Hepatocyte (in vitro differentiated cells): ENCODE results near the gene DZIP1.

ENCODE experiments used
- EZH2 ChIP-seq: fragments of 200-600 bp; sonication (generic); IDR thresholded peaks from 2 replicates; pipeline ENCODE4 v1.6.1; 2016; ENCODE audit warnings: antibody characterized with exemption, mild to moderate bottlenecking, borderline replicate concordance
- EZH2phosphoT487 ChIP-seq: fragments of 200-600 bp; sonication (generic); IDR thresholded peaks from one replicate; pipeline ENCODE4 v1.6.1; 2018; ENCODE audit warnings: antibody characterized with exemption, mild to moderate bottlenecking, low read depth, moderate library complexity; ENCODE audit not compliant: unreplicated experiment, severe bottlenecking
- TF ChIP-seq, protein P1 (sequence below): fragments of 200-600 bp; sonication (generic); IDR thresholded peaks from 2 replicates; pipeline ENCODE4 v1.5.1; 2016; ENCODE audit warnings: antibody characterized with exemption, mild to moderate bottlenecking; ENCODE audit not compliant: poor library complexity

DNA sequence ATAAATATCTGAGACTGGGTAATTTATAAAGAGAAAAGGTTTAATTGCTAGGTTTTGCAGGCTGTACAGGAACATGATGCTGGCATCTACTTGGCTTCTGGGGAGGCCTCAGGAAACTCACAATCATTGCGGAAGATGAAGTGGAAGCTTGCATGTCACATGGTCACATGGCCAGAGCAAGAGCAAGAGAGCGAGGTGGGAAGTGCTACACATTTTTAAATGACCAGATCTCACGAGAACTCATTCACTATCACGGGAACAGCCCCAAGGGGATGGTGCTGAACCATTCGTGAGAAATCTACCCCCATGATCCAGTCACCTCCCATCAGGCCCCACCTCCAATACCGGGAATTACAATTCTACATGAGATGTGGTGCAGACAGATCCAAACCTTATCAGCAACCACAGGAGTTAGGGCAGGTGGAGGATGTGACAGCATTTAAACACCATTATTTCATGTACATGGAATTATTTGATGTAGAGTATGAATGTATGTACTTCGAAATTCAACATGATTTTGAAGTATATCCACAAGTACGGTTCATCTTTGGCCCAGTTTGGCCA lies 102.5 kb downstream of the DZIP1 start:
- TF ChIP-seq, protein P1, sequence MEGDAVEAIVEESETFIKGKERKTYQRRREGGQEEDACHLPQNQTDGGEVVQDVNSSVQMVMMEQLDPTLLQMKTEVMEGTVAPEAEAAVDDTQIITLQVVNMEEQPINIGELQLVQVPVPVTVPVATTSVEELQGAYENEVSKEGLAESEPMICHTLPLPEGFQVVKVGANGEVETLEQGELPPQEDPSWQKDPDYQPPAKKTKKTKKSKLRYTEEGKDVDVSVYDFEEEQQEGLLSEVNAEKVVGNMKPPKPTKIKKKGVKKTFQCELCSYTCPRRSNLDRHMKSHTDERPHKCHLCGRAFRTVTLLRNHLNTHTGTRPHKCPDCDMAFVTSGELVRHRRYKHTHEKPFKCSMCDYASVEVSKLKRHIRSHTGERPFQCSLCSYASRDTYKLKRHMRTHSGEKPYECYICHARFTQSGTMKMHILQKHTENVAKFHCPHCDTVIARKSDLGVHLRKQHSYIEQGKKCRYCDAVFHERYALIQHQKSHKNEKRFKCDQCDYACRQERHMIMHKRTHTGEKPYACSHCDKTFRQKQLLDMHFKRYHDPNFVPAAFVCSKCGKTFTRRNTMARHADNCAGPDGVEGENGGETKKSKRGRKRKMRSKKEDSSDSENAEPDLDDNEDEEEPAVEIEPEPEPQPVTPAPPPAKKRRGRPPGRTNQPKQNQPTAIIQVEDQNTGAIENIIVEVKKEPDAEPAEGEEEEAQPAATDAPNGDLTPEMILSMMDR: no peak
- no peak for TF ChIP-seq EZH2
- no peak for TF ChIP-seq EZH2phosphoT487
